GM19397 (cell line): ENCODE results near the gene KIF18A.

Experiments
- ATAC-seq: cut with Tn5 transposase; IDR thresholded peaks from one replicate; pipeline ENCODE4 v1.9.1; 2021; ENCODE audit warnings: mild to moderate bottlenecking, moderate library complexity; ENCODE audit not compliant: unreplicated experiment

KIF18A gene

GRCh38 chr11:28049338-28050216 is 58.4 kb downstream of the KIF18A start:
- ATAC-seq, result no peak

- no peak for ATAC-seq
Measured at GRCh38 chr11:28048812-28049211, 59.1 kb downstream of the KIF18A start.

DNA sequence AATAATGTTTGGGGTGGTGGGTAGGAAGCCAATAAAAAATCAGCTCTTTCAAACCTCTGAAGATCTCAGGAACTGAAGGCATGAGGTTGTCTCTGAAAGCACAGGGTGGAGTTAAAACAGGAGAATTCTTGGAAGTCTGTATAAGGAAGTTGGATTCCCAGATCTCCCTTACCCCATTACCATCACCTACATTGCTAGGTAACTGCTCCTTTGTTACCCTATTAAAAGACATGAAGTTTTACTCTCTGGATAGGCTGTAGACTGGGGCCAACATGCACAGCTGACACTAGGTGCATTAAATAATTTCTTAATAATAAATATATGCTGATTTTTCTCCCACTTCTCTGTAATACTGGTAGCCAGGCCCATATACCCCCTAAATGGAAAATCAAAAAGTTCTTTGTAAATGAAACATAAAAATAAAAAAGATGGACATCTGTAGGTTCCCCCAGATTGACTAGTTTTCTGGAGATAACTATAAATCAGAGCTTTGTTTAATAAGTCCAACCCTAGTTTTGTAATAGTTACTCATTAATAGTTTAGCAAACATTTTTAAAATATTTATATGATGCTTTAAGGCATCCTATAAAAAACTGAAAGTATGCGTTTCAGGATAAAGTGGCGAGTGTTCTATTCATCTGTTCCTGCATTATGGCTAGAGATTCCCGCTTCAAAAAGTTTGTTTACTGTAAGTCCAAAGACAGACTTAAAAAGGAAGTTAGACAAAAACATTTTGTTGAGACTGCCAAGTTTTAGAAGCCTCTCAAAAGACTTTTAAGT is 63.8 kb downstream of the KIF18A start:
- ATAC-seq, result no peak

GRCh38 chr11:28040384-28040783 is 67.6 kb downstream of the KIF18A start:
- ATAC-seq, result no peak

DNA sequence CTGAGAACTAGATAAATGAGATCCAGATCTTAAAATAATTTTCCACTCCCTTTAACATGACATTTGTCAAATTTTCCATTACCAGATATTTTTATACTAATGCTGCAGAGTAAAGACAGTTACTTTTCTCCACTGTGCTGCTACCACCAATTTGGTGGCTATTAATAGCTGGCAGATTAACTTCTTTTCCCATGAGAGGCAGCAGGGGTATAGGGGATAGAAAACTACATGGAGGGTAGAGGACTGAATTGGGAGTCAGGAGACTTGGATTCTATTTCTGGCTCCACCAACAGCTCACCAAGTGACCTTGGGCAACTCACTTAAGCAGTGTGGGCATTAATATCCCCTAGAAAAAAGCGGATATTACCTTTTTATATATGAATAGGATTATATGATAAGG is 69.2 kb downstream of the KIF18A start:
- no peak for ATAC-seq

GRCh38 chr11:28026634-28027290 is 81.2 kb downstream of the KIF18A start:
- ATAC-seq, result no peak

DNA sequence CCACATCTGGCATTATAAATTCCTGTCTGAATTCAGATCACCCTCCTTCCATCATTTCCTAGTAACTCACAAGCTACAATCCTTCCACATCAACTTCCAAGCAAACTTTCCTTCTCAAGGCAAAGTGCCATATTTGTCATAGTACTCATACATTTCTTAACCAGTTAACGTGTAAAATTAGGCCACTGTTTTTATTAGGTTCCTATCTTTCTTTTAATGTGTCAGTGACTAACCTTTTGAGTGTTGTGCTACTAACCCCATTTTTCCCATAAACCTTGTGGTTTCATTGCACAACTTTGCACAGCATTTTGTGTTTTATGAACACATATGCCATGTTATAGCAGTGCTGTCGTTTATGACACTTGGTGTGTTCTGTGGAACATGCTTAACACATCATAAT is 90.1 kb downstream of the KIF18A start:
- no peak for ATAC-seq

- no peak for ATAC-seq
Measured at GRCh38 chr11:28011813-28012212, 96.1 kb downstream of the KIF18A start.

GRCh38 chr11:28009996-28010395 is 98.0 kb downstream of the KIF18A start:
- ATAC-seq, result no peak

DNA sequence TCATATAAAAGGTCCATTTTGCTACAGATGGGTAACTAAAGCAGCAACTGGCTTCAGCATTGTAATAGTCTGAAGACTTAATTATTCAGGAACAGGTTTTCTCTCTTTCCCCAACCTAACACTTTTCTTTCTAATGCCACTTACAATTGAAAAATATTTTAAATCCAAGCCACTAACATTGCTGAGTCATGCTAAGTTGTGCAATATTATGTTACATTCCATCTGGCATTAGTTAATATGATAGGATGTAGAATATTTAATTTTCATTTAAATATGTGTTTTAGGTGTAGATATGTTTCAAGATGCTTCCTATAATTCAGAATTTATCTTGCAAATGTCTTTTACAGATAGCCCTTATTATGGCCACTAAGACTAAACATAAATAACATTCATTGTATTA is 98.6 kb downstream of the KIF18A start:
- ATAC-seq, result no peak

GRCh38 chr11:28003615-28004014 is 104.3 kb downstream of the KIF18A start:
- no peak for ATAC-seq

DNA sequence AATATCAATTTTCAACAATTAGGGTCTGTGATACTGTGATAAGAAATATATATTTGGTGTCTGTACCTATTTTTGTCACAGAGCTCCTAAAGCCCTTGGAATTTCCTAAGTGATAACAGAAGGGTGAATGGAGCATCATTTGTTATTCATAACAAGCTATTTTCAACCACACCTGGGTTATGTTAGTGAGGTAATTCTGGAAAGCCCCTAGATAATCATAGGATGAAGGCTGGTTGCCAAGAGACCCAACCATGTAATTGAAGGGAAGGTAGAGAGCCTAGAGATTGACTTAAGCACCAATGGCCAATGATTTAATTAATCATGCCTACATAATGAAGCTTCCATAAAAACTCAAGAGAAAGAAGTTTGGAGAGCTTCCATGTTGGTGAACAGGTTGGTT is 109.4 kb downstream of the KIF18A start:
- no peak for ATAC-seq

- no peak for ATAC-seq
Measured at GRCh38 chr11:27997344-27997743, 110.6 kb downstream of the KIF18A start.

DNA sequence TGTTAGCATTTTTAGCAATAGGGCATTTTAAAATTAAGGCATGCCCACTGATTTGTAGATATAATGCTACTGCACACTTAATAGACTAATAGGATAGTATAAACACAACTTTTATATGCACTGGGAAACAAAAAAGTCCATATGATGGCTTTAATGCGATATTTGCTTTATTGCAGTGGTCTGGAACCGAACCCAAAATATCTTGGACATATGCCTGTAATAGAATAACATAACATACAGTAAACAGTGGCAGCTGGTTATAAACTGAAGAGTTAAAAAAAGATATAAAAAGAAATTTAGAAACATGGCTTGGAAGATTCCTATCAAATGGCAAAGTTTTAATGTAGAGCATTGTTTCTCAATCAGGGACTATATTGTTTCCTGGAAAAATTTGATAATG is 111.9 kb downstream of the KIF18A start:
- no peak for ATAC-seq

DNA sequence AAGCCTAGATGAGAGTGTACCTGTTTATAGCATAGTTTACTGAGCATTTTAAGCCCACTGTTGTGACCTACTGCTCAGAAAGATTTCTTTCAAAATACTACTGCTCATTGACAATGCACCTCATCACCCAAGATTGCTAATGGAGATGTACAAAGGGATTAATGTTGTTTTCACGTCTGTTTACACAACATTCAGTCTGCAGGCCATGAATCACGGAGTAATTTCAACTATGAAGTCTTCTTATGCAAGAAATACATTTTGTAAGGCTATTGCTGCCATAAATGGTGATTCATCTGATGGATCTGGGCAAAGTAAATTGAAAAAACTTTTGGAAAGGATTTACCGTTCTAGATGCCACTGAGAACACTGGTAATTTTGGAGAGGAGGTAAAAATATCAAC is 112.9 kb downstream of the KIF18A start:
- no peak for ATAC-seq

- ATAC-seq, result no peak
Measured at GRCh38 chr11:27991736-27992135, 116.2 kb downstream of the KIF18A start.

- ATAC-seq, result no peak
Measured at GRCh38 chr11:27977527-27977926, 130.4 kb downstream of the KIF18A start.

GRCh38 chr11:27977031-27977430 is 130.9 kb downstream of the KIF18A start:
- ATAC-seq, result no peak

DNA sequence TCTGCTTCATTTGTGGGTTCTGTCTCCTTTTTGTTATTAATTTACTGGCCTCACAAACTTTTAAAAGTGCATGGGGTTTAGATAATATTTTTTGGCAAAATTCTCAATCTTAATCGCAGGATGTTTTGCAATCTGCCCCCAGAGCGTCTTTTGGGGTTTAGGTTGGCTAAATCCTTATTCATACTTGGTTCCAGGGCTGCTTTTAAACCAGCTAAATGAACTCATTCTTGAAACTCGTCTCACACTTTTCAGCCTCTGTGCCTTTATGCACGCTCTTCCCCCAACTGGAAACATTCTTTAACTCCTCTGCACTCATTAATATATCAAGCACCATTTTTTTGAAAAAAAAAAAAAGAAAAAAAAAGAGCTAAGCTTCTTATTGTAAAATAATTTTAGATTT is 131.7 kb downstream of the KIF18A start:
- ATAC-seq, result no peak

- ATAC-seq, result no peak
Measured at GRCh38 chr11:27973851-27974536, 134.0 kb downstream of the KIF18A start.
